IMR-90 (cell line): ENCODE data around the gene TMEM271. TPM values are rescaled to one million over a fixed set of nuclear protein-coding genes. Genes with fewer than 3 reads are reported as not detected.

Experiments
- ATAC-seq: fragments of 200-7000 bp; cut with Tn5 transposase; 2 replicates; pipeline ENCODE4 v1.9.1; 2020; ENCODE audit warnings: low read depth, mild to moderate bottlenecking, moderate library complexity
- BruUV-seq: library from RNA; stranded (reverse); fragments of 400-500 nt; replicated peaks from 2 replicates; lab custom pipeline; 2021; lab: Mats Ljungman, UMichigan
- CTCF ChIA-PET: fragments of 300-600 bp; formaldehyde crosslinking; extraction: SDS; loops from one replicate; lab custom pipeline; 2021; ENCODE audit warnings: antibody characterized with exemption; lab: Yijun Ruan, JAX
- POLR2A ChIA-PET: fragments of 300-600 bp; sonication (Branson Sonifier 250); formaldehyde crosslinking; loops from one replicate; lab custom pipeline; 2022; ENCODE audit warnings: antibody characterized with exemption; ENCODE audit not compliant: unreplicated experiment; lab: Charles Lee
- DNase-seq: peaks from one replicate; pipeline ENCODE4 v3.0.0; 2013
- H2AFZ ChIP-seq: replicated peaks from 2 replicates; pipeline ENCODE3; 2013; ENCODE audit warnings: low read length, mild to moderate bottlenecking; ENCODE audit not compliant: poor library complexity
- H2AK5ac ChIP-seq: 2 replicates; pipeline ENCODE4 v1.6.1; 2013; ENCODE audit warnings: low read depth, low read length, inconsistent platforms
- H2AK9ac ChIP-seq: replicated peaks from 2 replicates; pipeline ENCODE3; 2013; ENCODE audit warnings: mild to moderate bottlenecking, low read depth, low read length, moderate library complexity; ENCODE audit not compliant: poor library complexity
- H2BK120ac ChIP-seq: 2 replicates; pipeline ENCODE4 v1.6.1; 2013; ENCODE audit warnings: low read depth, low read length, inconsistent platforms
- H2BK15ac ChIP-seq: 3 replicates; pipeline ENCODE4 v1.6.1; 2013; ENCODE audit warnings: low read depth, low read length, inconsistent platforms
- H2BK20ac ChIP-seq: 2 replicates; pipeline ENCODE4 v1.6.1; 2013; ENCODE audit warnings: low read depth, mild to moderate bottlenecking, inconsistent platforms, low read length, moderate library complexity
- H2BK5ac ChIP-seq: 2 replicates; pipeline ENCODE4 v1.6.1; 2013; ENCODE audit warnings: mild to moderate bottlenecking, low read depth, low read length, inconsistent platforms; ENCODE audit not compliant: poor library complexity, severe bottlenecking
- H3K14ac ChIP-seq: replicated peaks from 2 replicates; pipeline ENCODE4 v1.6.1; 2013; ENCODE audit warnings: low read depth, low read length, inconsistent platforms
- H3K18ac ChIP-seq: 2 replicates; pipeline ENCODE4 v1.6.1; 2013; ENCODE audit warnings: low read depth, low read length, control low read depth
- H3K23ac ChIP-seq: 2 replicates; pipeline ENCODE4 v1.6.1; 2013; ENCODE audit warnings: low read depth, low read length, inconsistent platforms
- H3K27ac ChIP-seq: 2 replicates; pipeline ENCODE4 v1.5.1; 2013; ENCODE audit warnings: mild to moderate bottlenecking, control low read depth, low read length; ENCODE audit not compliant: insufficient read depth
- H3K27me3 ChIP-seq: 2 replicates; pipeline ENCODE4 v1.6.1; 2013; ENCODE audit warnings: low read length; ENCODE audit not compliant: control insufficient read depth, insufficient read depth
- H3K36me3 ChIP-seq: 2 replicates; pipeline ENCODE4 v1.6.1; 2013; ENCODE audit warnings: low read length, mixed read lengths; ENCODE audit not compliant: control insufficient read depth, insufficient read depth
- H3K4ac ChIP-seq: 2 replicates; pipeline ENCODE4 v1.6.1; 2013; ENCODE audit warnings: low read depth, low read length, inconsistent platforms
- H3K4me1 ChIP-seq: 2 replicates; pipeline ENCODE4 v1.6.1; 2013; ENCODE audit warnings: low read length, mixed read lengths; ENCODE audit not compliant: control insufficient read depth, insufficient read depth
- H3K4me2 ChIP-seq: 2 replicates; pipeline ENCODE4 v1.6.1; 2013; ENCODE audit warnings: low read depth, mild to moderate bottlenecking, control low read depth, low read length, moderate library complexity
- H3K4me3 ChIP-seq: 2 replicates; pipeline ENCODE4 v1.5.1; 2013; ENCODE audit warnings: low read depth, mild to moderate bottlenecking, control low read depth, low read length, moderate library complexity; ENCODE audit not compliant: insufficient read depth
- H3K56ac ChIP-seq: 2 replicates; pipeline ENCODE4 v1.6.1; 2013; ENCODE audit warnings: low read length, inconsistent platforms; ENCODE audit not compliant: insufficient read depth; ENCODE audit errors: extremely low read depth
- H3K79me1 ChIP-seq, 2 experiments: 2 replicates each; pipeline ENCODE4 v1.6.1; 2013; ENCODE audit warnings: low read length in 2 of 2, inconsistent platforms in 1 of 2, low read depth in 1 of 2
- H3K9ac ChIP-seq: 2 replicates; pipeline ENCODE4 v1.6.1; 2013; ENCODE audit warnings: low read depth, low read length, control low read depth
- H3K9me1 ChIP-seq: 2 replicates; pipeline ENCODE4 v1.6.1; 2013; ENCODE audit warnings: low read length, inconsistent platforms; ENCODE audit not compliant: insufficient read depth
- H3K9me3 ChIP-seq: 2 replicates; pipeline ENCODE4 v1.6.1; 2013; ENCODE audit warnings: low read length; ENCODE audit not compliant: control insufficient read depth, insufficient read depth
- H4K20me1 ChIP-seq: 2 replicates; pipeline ENCODE4 v1.6.1; 2013; ENCODE audit warnings: low read length, inconsistent platforms; ENCODE audit not compliant: insufficient read depth
- H4K5ac ChIP-seq: 2 replicates; pipeline ENCODE4 v1.6.1; 2013; ENCODE audit warnings: mild to moderate bottlenecking, low read depth, low read length, control low read depth
- H4K8ac ChIP-seq, 2 experiments: 2 replicates each; pipeline ENCODE4 v1.6.1; 2013; ENCODE audit warnings: low read depth in 2 of 2, low read length in 2 of 2, control low read depth in 1 of 2, inconsistent platforms in 1 of 2
- H4K91ac ChIP-seq: 2 replicates; pipeline ENCODE4 v1.6.1; 2013; ENCODE audit warnings: low read depth, low read length, inconsistent platforms; ENCODE audit not compliant: insufficient read depth
- BHLHE40 ChIP-seq: fragments of 150-350 bp; IDR thresholded peaks from 2 replicates; pipeline ENCODE4 v1.6.1; 2016; ENCODE audit warnings: mild to moderate bottlenecking, low read depth, low read length
- WGBS, 2 experiments: methylation state at CpG; one replicate each; pipeline versions ENCODE4 v1.1.5 to v1.1.7; 2013; ENCODE audit warnings: missing lambda C conversion rate in 2 of 2; ENCODE audit not compliant: insufficient read length in 1 of 2; ENCODE audit errors: extremely low coverage in 2 of 2; 5-methylcytosine and 5-hydroxymethylcytosine counted together
- dilution Hi-C: fragments of 300-500 bp; cut with HindIII; formaldehyde crosslinking; loops from one replicate; pipeline ENCODE4 v1.14.3; 2018; ENCODE audit warnings: low sequenced_read_pairs; ENCODE audit not compliant: unreplicated experiment
- in situ Hi-C: fragments of 300-500 bp; cut with MboI; formaldehyde crosslinking; loops from 3 replicates; pipeline ENCODE4 v1.14.3; 2019; ENCODE audit warnings: low sequenced_read_pairs, inconsistent platforms, mixed read lengths
- intact Hi-C: fragments of 100-400 bp; cut with micrococcal nuclease; formaldehyde crosslinking; loops from 2 replicates; pipeline ENCODE4 v1.10.0; 2022
- polyA plus RNA-seq, 3 experiments: library from polyadenylated mRNA; depleted of rRNA; stranded (reverse); fragments of >200 nt; gene quantifications; 2 replicates each; pipeline ENCODE4 v1.2.3, GENCODE V29; 2012; ENCODE audit warnings: low replicate concordance in 1 of 3
- total RNA-seq: library from RNA; depleted of rRNA; stranded (reverse); fragments of >200 nt; gene quantifications from 2 replicates; pipeline ENCODE4 v1.2.3, GENCODE V29; 2012

TMEM271 gene
- total and polyA plus RNA-seq, 2 of the 4 experiments (the other 2 are of a cell fraction) = not detected

DNA sequence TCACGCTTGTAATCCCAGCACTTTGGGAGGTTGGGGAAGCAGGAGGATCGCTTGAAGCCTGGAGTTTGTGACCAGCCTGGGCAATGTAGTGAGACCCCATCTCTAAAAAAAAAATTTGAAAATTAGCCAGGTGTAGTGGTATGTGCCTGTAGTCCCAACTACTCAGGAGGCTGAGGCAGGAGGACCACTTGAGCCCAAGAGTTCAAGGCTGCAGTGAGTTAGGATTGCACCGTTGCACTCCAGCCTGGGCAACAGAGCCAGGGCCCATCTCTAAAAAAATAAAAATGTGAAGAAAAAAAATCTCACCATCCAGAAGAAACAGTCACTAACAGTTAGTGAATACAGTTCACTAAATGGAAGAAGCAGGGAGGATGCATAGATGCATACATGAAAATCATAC lies 34.8 kb downstream of the TMEM271 start:
- Histone ChIP-seq H4K20me1 (no peaks in the 10 kb centered on the region), H4K91ac (no peak overlapping the region), H3K79me1 (no peaks in the 10 kb centered on the region), H3K9ac (no peak overlapping the region), H3K4me1 (no peaks in the 10 kb centered on the region), H3K14ac (no peak overlapping the region), H3K36me3 (peaks cover 9% of the 10 kb centered on the region; the same call in 1 of the 2 replicates), H2BK120ac (no peak overlapping the region), H2BK5ac (no peak overlapping the region), H2AK9ac (no peak overlapping the region), H3K9me1 (no peaks in the 10 kb centered on the region), H3K9me3 (no peaks in the 10 kb centered on the region), H4K8ac (no peak overlapping the region), H3K4ac (no peak overlapping the region), H2BK15ac (no peak overlapping the region), H2AK5ac (no peak overlapping the region), H3K27me3 (no peaks in the 10 kb centered on the region), H4K5ac (no peak overlapping the region), H3K4me3 (no peak overlapping the region), H3K23ac (no peak overlapping the region), H3K18ac (no peak overlapping the region), H2BK20ac (no peak overlapping the region), H2AFZ (no peak overlapping the region), H3K56ac (no peak overlapping the region), H3K4me2 (no peak overlapping the region), H3K27ac (no peak overlapping the region)
- BruUV-seq = no TSS peak
- intact Hi-C loops = no loop called here
- no peak for DNase-seq
- in situ Hi-C loops = no loop called here
- ChIA-PET CTCF (no interaction called here), POLR2A (no interaction called here)
- no peak for TF ChIP-seq BHLHE40
- no peak for ATAC-seq
- whole genome bisulfite sequencing, 2 experiments = no CpG with 5 or more reads among the region's 3 CpGs
- dilution Hi-C loops = no loop called here
